Measurements from ENCODE around the gene DCTN2.

Gene DCTN2

DNA sequence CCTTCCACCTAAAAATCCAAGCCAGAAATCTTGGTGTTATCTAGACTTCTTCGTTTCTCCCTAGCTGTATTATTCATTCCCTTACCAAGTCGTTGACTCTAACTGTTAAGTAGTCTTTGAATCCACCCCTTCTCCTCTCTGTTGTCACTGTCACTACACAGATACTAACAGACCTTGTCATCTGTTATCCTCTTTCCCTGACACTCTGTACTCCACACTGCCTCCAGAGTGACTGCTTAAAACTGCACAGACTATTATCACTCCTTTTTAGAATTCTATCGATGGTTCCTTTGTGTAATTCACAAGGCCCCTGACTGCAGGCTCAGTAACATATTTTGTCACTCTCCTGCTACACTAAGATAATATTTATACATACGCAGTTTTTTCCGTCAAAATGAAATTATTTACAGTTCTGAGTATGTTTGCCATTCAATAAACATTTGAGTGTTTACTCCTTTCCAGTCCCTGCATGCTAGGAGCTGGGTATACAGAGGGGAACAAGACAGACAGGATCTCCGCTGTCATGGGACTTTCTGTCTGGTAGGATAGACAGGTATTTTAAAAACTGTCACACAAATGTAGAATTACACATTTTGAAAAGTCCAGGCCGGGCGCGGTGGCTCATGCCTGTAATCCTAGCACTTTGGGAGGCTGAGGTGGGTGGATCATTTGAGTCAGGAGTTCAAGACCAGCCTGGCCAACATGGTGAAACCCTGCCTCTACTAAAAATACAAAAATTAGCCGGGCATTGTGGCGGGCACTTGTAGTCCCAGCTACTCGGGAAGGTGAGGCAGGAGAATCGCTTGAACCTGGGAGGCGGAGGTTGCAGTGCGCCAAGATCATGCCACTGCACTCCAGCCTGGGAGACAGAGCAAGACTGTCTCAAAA, 55.4 kb downstream of the DCTN2 start:
- in situ Hi-C loops (cut with HindIII; ENCODE audit: low sequenced_read_pairs): no loop called here

DNA sequence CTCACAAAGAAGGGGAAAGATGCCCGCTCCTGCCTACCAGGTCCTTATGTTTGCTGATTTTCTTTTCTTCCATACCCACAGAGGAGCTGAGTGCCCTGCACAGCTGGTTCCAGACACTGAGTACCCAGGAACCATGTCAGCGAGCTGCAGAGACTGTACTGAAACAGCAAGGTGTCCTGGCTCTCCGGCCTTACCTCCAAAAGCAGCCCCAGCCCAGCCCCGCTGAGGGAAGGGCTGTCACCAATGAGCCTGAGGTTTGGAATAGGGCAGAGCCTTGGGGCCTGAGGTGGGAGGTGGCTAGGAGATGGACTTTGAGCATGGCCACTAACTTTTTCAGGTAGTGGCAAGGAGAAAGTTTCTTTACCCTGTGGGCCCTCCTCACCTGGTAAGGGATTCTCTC, 56.9 kb downstream of the DCTN2 start:
- in situ Hi-C loops (cut with HindIII; ENCODE audit: low sequenced_read_pairs): no loop called here

DNA sequence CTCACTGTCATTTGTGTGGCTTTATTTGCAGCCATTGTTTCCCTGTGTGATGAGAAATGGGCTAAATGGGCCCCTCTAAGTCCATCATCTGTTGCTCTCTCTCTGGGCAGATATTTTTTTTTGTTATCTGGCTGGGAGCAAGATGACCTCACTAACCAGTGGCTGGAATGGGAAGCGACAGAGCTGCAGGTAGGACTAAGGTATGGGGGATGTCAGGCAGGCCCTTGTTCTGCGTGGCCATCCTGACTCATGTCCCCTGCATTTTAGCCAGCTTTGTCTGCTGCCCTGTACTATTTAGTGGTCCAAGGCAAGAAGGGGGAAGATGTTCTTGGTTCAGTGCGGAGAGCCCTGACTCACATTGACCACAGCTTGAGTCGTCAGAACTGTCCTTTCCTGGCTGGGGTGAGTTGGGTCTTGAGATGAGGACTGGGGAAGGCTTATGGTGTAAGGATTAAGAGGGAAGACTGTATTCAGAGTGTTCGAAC, 57.8 kb downstream of the DCTN2 start:
- in situ Hi-C loops (cut with HindIII; ENCODE audit: low sequenced_read_pairs): no loop called here

DNA sequence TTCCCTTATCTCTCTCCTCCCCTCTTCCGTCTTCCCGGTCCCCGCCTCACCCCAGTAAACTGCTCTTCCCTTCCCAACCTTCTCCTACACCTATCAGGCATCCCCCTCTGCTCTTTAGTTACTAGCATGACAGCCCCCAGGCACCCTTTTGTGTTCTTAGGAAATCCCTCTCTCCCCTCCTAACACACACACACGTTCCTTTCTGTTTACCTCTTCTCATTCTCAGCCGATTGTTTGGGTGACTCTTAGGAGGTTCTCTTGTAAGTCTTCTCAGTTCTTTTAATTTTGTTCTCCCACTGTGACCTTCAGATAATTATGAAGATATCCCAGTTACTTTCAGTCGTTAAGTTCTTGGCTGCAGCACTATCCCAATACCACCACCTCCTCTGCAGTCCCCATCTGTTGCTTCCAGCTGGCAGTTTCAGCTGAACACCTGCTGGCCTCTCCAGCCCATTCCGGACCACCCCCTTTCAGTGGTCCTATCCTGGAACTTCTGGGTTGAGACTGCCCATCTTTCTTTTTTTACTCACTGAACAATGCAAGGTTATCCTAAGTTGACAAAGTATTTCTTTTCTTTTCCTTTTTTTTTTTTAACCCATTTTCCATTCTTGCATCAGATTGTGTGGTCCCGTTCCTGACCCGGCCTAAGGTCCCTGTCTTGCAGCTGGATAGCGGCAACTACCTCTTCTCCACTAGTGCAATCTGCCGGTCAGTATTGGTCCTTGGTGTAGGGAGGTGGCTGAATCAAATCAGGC, 58.4 kb downstream of the DCTN2 start:
- in situ Hi-C loops (cut with HindIII; ENCODE audit: low sequenced_read_pairs): no loop called here

DNA sequence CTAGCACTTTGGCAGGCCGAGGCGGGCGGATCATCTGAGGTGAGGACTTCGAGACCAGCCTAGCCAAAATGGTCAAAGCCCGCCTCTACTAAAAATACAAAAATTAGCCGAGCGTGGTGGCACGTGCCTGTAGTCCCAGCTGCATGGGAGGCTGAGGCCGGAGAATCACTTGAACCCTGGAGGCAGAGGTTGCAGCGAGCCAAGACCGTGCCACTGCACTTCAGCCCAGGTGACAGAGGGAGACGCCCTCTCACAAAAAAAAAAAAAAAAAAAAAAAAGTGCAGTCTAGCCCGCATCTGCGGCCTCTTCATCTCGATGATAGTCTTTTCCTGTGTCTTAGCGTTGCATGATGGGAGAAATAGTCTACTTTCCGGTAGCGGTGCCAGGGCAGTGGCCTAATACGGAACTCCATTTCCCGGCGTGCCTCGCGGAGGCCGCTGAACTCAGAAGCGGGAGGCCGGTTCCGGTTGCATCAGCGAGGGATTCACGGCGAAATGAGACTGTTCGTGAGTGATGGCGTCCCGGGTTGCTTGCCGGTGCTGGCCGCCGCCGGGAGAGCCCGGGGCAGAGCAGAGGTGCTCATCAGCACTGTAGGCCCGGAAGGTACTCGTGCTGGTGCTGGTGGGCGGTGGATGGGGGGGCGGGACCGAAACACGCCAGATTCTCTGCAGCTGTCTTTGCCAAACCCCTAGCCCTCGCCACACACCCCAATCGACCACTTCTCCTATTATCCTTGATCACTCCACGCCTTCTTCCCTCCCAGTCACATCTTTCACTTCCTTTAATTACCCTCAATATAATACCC, 59.2 kb downstream of the DCTN2 start, which contains the start of gene MARS1:
Gene MARS1 (plus strand): TSS at position 472 of the 805 bp plus-strand sequence. CDS start 23 bp downstream, at position 495.
- in situ Hi-C loops (cut with HindIII; ENCODE audit: low sequenced_read_pairs): no loop called here

DNA sequence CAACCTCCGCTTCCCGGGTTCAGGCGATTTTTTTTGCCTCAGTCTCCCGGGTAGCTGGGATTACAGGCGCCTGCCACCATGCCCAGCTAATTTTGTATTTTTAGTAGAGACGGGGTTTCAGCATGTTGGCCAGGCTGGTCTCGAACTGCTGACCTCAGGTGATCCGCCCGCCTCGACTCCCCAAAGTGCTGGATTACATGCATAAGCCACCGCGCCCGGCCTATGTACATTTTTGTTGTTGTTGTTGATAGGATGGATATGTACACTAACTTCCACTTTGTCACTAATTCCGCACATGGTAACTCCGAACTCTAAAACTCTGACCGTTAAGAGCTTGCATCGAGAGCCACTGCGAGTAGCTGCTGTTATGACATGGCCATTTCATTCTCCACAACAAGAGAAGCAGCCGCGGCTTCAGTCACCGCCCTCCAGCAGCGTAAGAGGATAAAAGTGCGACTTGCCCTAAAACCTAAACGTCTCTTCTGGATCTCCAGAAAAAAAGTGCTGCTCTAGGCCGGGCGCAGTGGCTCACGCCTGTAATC, 59.9 kb downstream of the DCTN2 start:
- in situ Hi-C loops (cut with HindIII; ENCODE audit: low sequenced_read_pairs): no loop called here

DNA sequence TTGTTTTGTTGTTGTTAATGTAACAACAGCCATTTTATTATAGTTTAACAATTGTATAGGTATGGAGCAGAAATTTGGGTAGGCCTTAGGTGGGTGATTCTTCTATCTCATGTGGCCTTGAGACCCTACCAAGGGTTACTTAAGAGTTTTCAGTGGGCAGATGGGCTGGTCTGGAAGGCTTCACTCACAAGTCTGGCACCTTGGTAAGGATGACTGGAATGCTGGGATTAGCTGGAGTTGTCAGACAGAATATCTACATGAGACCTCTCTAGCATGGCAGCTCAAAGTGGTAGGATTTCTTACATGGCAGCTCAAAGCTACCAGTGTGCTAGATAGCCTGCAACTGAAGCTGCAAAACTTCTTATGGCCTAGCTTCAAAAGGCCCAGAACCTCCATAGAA, 61.3 kb downstream of the DCTN2 start:
- in situ Hi-C loops (cut with HindIII; ENCODE audit: low sequenced_read_pairs): no loop called here

DNA sequence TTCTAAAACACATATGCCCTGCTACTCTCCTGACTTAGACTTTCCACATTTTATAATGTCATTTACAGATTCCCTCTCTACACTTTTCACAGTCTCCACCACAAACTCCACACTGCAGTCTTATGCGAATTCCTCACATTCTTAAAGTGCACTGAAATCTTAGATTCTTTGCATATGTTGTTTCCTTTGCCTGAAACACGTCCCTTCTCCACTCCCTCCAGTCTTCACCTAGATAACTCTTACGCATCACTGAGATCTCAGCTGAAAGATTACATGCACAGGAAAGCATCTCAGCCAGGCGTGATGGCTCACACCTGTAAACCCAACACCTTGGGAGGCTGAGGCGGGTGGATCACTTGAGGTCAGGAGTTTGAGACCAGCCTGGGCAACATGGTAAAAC, 63.5 kb downstream of the DCTN2 start:
- in situ Hi-C loops (cut with HindIII; ENCODE audit: low sequenced_read_pairs): no loop called here

DNA sequence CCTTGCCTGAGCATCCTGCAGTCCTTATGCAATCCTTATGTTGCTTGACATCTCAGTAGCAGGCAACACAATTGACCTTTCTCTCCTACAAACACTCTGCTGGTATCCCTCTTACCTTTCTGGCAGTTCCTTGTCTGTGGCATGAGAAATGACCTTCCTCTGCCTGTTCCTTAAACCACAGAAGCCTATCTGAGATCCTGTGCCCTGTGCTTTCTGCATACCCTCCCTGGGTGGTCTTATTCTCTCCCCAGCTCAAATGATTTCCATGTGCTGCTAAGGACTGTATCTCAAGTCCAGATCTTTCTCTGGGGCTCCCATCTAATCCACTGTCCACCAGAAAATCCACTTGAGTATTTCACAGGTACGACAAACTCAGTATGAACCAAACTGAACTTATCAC, 65.3 kb downstream of the DCTN2 start:
- in situ Hi-C loops (cut with HindIII; ENCODE audit: low sequenced_read_pairs): no loop called here
